SHP77 treated with DMSO at 0.1 percent for 48 hours (cell line): ENCODE measurements around the gene COX19.
"Not testable (repeated sequence)": the region's sequence is repeated elsewhere in the genome, so short reads cannot be mapped to it uniquely, and the experiment has no call there.

ENCODE experiments used
- DNase-seq: peaks from one replicate; lab custom pipeline; 2025; lab: John Stamatoyannopoulos, UW

COX19 gene

GRCh38 chr7:960972-961371 lies 14.4 kb downstream of the COX19 start:
- not testable (repeated sequence) for DNase-seq

DNA sequence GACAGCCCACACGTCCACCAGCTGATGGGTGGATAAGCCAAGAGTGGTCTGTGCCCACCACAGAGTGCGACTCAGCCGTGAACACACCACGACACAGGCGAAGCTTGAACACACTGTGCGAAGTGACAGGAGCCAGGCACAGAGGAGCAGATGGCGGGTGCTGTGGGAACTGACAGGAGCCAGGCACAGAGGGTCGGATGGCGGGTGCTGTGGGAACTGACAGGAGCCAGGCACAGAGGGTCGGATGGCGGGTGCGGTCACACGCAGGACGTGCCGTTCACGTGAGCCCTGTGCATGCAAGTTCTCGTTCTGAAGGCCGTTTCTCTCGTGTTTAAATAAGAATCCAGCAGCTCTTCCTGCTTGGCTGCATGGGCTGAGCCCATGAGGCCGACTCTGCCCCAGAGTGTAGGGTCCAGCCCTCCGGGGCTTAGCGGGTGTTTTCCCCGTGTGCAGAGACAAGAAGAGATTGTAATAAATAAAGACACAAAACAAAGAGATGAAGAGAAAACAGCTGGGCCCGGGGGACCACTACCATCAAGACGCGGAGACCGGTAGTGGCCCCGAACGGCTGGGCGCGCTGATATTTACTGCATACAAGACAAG lies 15.0 kb downstream of the COX19 start:
- DNase-seq, result no peak

DNA sequence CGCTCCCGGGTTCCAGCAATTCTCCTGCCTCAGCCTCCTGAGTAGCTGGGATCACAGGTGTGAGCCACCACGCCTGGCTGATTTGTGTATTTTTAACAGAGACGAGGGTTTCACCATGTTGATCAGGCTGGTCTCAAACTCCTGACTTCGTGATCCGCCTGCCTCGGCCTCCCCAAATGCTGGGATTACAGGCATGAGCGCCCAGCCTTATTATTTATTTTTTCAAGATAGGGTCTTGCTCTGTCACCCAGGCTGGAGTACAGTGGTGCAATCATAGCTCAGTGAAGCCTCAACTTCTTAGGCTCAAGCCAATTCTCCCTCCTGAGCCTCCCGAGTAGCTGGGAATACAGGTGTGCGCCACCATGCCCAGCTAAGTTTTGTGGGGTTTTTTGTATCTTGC lies 15.6 kb downstream of the COX19 start:
- DNase-seq, result not testable (repeated sequence)

DNA sequence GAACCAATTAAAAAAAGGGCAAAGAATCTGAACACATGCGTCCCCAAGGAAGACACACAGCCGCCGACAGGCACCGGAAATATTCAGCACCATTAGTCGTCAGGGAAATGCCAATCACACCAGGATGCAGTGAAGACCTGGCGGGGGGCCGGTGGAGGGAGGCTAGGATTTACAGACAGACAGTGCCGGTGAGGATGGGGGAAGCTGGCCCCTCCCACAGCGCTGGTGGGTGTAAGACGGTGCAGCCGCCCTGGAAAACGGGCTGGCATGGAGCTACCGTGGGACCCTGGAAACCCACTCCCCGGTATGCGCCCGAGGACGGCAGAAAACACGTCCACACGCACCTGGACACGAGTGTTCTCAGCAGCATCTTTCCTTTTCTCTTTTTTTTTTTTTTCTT lies 16.1 kb downstream of the COX19 start:
- no peak for DNase-seq

DNA sequence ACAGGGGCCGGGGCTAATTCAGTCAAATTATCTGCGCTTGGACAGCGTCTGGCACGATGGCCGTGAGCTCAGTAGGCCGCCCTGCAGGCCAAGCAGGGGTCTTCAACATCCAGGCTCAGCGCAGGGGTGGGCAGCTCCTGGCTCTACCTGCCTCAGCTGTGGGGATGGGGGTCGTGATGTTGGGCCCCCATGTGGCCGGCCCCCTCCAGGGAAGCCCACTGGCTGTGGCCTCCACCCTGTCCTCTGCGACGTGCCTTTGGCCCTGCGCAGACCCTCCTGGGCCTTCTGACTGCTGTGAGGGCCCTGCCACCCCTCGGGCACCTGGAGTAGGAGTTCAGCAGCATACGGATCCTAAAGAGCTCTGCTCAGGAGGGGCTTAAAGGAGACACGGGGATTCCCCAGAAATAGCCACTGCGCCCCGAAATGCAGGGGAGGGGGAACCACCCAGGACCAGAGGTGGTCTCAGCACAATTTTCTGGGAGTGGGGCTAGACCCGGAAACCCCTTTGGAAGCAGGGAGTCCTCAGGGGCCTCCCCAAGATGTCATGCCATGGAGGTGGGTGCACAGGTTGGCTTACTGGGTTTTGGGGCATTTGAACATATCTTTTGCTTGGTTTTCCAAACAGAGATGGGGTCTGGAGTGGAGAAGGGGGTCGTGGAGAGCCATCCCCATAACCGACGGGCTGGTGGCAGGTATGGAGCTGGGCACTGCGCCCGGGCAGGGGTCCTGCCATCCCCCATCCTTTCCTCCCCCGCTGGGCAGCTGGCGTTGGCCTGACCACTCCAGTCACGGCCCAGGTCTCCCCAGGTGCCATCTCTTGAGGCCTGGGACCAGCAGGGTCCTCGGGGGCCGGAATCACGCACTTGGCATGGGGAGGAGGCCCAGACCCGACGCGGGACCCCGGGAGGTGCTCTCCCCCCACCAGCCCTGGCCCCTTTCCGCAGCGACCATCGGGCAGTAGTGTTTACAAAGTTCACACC lies 16.8 kb downstream of the COX19 start:
- DNase-seq, result no peak

DNA sequence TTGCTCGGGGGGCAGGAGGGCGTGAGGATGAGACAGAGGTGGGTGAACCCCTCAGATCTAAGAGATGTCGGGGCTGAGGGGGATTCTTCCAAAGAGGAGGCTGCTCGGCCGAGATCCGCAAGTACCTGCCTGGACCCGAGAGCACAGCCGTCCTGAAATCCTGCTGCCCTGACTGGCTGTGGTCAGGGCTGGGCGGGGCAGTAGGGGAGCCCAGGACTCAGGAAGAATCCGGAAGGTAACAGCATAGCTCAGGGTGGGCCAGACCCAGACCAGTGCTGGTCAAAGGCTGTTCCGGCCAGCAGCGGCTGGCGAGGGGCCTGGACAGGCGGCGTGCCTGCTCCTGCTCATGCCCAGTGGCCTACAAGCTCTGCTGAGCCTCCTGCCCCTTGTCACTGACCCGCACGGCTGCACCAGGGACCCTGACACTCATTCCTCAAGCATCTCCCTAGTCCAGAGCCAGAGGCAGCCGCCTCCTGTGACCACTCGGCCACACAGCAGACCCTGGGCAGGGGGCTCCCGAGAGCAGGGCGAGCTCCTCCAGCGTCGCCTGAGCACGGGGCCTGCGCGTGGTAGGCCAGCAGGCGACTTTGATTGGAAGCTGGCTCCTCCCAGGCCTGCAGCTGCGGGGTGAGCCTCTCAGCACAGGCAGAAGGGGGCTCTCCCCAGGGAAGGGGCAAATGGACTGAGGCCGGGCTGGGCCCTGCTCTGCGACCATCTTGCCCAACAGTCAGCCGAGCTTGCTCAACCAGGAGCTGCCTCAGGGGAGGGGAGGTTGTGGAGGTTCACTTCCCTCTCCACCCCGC lies 17.7 kb downstream of the COX19 start:
- no peak for DNase-seq

GRCh38 chr7:956031-956430 lies 19.3 kb downstream of the COX19 start:
- no peak for DNase-seq

DNA sequence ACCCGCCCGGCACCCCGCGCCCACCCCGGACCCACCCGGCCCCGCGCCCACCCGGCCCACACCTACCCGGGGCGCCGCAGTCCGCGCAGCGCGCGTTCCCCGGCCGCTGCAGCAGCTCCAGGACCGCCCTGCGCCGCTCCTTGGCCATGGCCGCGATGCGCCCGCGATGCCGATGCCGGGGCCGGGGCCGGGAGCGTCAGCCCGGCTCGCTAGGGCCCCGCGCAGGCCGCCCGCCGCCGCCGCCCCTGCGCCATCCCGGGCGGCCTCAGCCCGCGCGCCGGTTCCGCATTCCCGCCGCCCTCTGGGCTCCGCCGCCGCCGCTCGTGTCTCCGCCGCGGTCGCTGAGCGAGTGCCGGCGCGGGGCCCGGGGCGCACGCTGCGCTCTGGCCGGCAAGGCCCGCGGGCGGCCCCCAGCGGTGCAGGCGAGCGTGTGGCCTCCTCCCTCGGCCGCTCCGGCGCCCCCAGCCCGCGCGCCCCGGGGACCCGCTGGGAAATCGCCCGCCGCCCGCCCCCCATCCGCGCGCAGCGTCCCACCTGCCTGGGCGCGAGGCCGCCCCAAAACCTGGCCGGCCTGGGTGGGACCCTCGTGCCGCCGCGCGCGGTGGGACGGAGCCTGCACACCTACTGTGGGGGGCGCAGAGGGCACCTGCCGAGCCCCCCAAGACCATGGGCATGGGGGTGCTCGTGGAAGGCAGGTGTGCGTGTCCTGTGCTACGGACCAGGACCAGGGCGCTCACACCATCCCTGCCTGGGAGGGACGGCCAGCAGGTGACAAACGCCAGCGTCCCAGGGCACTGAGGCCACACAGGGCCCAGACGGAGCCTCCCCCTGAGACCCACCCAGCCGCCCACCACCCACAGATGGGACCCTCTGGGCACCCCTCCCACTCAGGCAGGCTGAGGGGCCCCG lies 20.8 kb downstream of the COX19 start, which contains the start of gene ADAP1:
Gene ADAP1, minus strand, starts transcription at position 351 of the 909 bp plus-strand sequence. Its CDS starts 203 bp downstream, at position 148.
- DNase-seq, result no peak

DNA sequence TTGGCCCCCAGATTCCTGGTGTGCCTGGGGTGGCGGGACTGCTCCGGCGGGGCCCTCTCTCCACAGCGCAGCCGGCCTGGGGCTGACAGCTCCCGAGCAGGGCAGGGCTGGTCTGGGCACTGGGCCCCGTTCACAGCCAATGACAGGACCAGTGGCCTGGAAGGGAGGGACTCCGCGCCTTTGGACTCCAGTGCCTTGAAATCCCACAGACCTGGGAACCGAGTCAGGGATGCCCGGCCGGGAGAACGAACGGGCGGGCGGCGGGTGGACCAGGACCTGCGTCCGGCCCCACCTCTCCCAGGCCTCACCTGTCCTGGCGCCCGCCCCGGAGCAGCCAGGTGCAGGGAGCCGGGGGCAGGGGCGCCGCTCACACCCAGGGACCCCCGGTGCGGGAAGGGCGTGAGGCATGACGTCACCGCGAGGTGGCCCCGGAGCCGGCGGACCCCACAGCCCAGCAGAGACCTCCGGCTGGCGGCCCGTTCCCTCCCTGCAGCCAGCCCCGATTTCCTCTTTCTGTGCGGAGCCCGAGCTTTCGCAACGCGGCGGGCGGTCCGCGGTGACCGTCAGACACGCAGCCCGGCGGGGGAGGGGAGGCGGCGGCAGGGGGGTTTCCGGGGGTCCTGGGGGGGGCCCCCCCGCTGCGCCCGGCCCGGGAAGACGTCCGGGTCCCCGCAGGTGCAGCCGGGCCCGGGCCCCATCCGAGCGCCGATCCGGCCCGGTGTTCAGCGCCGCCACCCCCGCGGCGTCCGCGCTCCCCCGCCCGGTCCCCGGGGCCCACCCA lies 21.6 kb downstream of the COX19 start:
- DNase-seq, result no peak

- no peak for DNase-seq
These were observed 22.6 kb downstream of the COX19 start for GRCh38 chr7:952548-953441.

DNA sequence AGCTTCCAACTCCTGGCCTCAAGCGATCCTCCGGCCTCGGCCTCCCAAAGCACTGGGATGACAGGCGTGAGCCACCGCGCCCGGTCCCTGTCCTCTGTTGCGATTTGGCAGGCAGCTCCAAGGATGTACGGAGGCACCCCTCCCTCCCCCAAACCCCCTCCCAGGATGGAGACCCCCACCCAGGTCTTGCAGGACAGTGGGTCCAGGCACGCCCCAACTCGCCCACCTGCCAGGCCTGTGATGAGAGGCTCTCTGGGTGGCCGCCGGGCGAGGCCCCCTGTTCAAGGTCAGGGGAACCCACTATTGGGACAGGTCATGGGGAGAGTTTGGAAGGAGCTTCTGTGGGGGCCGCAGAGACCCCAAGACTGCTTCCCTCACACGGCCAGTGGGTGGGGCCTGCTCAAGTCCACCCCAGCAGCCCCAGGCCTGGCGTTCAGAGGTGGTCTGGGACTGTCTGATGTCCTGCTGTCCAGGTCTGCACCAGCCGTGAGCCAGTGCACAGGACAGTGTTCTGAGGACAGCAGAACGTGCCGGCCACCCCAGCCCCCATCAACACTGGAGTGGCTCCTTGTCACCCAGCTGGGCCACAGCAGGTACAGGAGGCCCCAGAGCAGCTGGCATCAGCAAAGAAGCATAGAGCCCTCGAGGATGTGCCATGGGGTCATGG lies 23.3 kb downstream of the COX19 start:
- DNase-seq, result no peak

DNA sequence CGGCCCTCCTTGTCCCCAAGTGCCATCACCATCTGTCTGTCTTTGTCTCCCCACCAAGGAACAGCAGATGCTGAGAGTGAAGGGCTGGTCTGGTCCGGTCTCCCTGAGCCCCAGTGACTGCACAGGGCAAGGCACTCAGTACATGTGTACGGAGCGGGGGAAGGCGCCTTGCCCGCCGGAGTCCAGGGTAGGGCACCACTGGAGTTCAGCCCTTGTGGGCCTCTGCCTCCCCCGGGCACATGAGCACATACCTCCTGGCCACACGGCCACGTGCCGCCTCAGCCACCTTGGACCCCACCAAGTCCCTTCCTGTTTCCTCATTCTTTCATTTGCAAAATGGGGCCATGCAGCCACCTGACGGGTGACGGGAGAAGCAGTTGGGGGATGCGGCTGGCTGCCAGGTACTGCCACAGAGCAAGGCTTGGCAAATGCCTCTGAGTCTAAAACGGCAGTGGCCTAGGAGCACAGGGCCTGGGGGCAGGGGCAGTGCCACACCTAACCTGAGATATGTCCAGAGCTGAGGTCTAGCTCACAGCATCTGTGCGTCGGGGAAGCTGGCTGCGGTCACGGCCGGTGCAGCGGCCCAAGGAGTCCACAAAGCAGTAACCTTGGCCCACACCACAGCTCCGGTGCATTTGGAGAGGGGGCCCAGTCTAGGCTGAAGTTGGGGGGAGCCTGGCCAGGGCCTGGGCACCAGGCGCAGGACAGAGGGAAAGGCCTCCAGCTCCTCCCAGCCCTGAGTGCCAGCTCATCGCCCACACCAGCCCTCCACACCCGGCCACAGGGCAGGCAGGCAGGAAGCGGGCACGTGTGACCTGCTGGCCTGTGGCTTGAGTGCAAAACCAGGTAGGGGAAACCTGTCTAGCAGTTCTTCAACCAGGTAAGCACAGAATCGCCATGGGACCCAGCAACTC lies 26.1 kb downstream of the COX19 start:
- no peak for DNase-seq

- DNase-seq, result no peak
These were observed 27.7 kb downstream of the COX19 start for GRCh38 chr7:947391-948210.

DNA sequence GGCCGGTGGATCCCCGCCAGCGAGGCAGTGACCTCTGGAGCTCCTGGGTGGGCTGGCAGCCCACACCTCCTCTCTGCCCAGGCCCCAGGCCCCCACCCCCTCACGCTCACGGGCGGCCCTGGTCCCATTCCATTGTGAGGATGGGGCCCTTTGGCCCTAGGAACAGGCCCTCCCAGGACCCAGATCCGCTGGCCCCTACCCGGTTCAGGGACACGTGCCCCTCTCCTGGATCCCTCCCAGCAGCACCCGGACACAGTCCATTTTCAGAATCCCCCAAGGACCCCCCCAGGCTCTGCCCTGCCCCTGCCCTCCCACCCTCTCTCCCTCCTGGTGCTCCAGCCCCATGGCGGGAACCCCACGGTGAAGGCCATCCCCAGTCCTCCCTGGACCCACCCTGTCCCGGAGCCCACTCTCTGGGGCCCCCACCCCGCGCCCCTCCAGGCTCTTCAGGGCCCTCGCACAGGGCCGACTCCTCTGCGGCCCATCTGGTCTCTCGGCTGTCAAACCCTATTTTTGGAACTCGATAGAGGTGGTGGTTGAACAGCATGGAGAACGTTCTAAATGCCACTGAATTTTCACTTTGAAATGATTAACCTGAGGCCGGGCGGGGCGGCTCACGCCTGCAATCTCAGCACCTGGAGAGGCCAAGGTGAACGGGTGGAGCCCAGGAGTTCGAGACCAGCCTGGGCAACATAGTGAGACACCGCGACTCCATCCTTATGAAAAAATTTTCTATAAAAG lies 28.9 kb downstream of the COX19 start:
- DNase-seq, result no peak

GRCh38 chr7:945556-946255 lies 29.6 kb downstream of the COX19 start:
- no peak for DNase-seq

GRCh38 chr7:945147-945555 lies 30.2 kb downstream of the COX19 start:
- no peak for DNase-seq
